ENCODE results near the gene ZFP2.
"Not testable (repeated sequence)": the region's sequence is repeated elsewhere in the genome, so short reads cannot be mapped to it uniquely, and the experiment has no call there.

ZFP2 gene

DNA sequence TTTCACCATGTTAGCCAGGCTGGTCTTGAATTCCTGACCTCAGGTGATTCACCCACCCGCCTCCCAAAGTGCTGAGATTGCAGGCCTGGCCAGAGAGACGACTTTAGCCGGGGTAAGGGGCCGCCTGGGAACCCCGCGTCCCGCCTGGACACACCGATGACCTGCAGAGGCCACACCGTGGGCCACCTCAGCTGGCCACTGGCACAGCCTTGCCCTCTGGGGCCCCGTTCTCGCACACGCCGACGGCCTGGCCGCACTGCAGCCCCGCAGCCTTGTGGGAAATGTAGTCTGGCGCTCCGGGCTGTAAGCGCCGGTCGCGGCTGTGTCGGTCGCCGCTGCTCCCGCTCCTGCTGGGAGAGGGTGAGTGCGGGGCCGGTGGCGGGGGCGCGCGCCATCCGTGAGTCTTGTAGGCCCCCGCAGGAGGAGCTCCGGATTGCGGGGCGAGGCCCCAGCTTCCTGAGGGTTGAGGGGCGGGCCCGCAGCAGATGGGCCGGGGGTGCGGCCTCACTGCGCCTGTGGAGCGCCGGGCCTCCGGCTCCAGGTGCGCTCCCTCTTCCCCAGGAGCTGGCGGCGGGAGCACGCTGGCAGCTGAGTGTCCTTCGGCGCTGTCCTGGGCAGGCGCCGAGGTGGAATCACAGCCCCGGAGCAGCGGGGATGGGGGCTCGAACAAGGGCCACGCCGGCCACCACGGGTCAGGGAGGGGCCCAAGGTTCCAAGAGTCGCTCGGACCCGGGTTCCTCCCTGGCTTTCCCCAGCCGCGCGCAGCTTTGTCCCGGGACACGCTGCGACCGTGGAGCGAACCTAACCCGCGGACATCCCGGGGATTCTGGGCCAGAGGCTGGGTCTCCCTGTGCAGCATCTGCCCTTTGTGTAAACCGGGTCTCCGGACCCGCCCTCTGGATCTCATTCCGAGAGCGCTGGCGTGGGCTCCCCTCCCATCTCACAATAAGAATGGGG, at the start of gene ZFP2:
Gene ZFP2, plus strand, starts transcription at position 299 of the 957 bp plus-strand sequence. CDS start 35,401 bp downstream, outside the sequence.
- DNase-seq = peak; percentile 60

DNA sequence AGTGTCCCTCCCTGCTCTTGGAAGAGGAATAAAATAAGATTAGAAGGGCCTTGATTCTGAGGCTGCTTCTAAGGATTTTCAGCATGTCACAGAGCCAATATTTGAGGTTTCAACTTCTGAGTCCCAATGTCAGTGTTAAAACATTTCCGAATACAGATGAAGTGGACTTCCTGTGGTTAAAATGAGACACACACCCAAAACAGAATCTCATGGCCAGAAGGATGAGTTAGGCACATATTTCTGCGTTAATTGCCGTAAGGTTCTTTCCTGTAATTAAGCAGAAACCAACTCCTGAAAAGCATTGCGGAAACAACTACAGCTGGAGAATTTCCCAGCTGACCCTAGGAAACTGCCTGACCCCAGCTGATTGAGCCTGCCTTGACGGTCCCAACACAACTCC, 46.4 kb upstream of the ZFP2 start:
- DNase-seq = no peak

DNA sequence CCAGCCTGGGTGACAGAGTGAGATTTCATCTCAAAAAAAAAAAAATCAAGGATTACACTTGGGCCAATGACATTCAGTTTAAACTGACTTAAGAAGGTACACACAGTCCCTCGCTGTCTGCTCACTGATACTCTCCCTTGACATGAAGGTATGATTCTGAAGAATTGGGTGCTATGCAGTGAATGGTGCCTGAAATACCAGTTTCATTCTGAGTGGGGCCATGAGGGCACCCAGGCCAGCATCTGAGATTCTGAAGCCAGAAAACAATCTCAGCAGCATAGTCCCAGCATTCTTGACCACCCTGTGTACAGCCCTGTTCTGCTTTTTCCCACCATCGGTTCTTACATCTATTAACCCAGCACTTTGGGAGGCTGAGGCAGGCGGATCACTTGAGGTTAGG, 43.8 kb upstream of the ZFP2 start:
- DNase-seq = no peak

DNA sequence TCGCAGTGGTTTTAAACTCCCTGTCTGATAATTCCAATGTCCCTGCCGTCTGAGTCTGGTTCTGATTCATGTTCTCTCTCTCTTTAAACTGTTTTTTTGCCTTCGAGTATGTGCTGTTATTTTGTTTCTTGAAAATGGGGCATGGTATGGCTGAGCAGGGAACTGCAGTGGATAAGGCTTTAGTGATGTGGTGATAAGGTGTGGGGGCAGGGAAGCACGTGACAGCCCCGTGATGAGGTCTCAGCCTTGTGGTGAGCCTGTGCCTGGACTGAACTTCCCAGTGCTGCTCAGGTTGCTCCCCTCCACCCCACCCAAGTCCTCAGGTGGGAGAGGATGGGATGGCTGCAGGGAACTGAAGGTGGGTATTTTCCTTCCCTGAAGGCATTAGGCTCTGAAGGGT, 41.4 kb upstream of the ZFP2 start:
- no peak for DNase-seq

GRCh38 chr5:178859625-178860521, 35.8 kb upstream of the ZFP2 start, which contains the start of gene ZNF354B:
Gene ZNF354B (plus strand): TSS chr5:178859953. CDS start chr5:178861048, 1,095 bp downstream.
- peak; percentile 88 for DNase-seq

GRCh38 chr5:178860615-178861014, 35.1 kb upstream of the ZFP2 start:
- DNase-seq = not testable (repeated sequence)

- DNase-seq = no peak
Measured at GRCh38 chr5:178861627-178862026, 34.1 kb upstream of the ZFP2 start.

- no peak for DNase-seq
Measured at GRCh38 chr5:178866946-178867345, 28.8 kb upstream of the ZFP2 start.

DNA sequence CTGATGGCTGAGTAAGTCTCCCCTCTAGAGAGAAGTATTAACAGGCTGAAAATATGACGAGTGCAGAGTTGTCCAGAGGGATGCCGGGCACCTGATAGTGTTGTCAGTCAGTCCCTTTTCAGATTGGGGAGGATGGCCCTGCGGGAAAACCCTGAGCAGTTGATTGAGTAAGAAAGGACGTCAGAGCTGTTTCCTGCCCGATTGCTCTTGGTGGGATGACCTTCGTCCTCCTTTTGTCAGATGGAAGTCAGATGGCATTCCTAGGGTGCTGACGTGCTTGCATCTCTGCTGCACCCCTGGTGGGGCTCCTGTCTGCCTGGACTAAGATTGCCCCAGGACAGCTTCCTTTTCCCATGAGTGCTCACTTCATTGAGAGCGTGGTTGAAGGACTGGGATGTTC, 26.1 kb upstream of the ZFP2 start:
- DNase-seq = no peak

DNA sequence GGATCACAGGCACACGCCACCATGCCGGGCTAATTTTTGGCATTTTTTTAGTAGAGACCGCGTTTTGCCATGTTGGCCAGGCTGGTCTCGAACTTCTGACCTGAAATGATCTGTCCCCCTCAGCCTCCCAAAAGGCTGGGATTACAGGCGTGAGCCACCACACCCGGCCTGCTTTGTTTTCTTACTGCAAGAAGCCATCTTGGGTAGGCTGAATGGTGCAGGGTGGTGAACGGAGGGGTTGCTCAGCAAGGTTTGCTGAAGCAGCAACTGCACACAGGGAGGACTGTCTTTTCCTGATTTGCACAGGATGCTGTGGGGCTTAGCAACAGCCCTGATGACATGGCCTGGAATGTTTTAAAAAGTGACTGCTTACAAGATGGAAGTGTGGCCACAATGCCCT, 25.3 kb upstream of the ZFP2 start:
- no peak for DNase-seq

- DNase-seq = no peak
Measured at GRCh38 chr5:178872302-178872701, 23.4 kb upstream of the ZFP2 start.

- not testable (repeated sequence) for DNase-seq
Measured at GRCh38 chr5:178883115-178883694, 12.5 kb upstream of the ZFP2 start.

GRCh38 chr5:178883815-178884430, 11.8 kb upstream of the ZFP2 start:
- no peak for DNase-seq

DNA sequence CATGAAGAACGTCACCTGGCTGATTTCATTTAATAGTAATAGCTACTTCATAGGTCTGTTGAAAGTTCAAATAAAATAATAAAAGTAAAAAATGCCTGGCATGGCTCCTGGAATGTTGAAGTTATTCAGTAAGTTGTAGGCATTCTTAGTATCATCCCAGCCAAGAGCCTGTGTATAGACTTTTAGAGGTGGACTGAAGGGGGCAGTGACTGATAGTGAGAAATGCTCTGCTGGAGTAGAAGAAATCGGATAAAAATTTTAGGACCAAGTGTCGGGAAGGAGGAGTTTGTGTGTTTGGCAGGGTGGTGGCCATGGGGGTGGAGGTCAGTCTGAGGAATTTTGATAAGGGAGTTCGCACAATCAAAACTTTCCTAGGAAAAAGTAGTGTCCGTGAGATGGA, 3.6 kb downstream of the ZFP2 start:
- DNase-seq = no peak

DNA sequence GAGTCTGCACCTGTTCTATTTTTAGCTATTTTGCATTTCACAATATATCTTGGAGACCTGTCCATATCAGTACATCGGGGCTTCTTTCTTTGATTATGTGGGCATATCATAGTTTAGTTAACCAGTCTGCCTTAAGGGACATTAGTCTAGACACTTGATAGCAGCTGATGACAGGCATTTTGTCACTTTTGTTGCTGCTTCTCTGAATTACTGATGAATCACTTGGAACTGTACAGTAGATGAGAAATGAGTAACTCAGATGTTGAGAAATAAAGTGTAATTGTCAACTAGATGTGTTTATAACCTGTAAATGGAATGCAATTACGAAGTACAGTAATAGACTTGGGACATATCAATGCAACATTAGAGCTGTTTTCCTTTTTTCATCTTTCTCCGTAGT, 7.1 kb downstream of the ZFP2 start:
- DNase-seq = no peak

DNA sequence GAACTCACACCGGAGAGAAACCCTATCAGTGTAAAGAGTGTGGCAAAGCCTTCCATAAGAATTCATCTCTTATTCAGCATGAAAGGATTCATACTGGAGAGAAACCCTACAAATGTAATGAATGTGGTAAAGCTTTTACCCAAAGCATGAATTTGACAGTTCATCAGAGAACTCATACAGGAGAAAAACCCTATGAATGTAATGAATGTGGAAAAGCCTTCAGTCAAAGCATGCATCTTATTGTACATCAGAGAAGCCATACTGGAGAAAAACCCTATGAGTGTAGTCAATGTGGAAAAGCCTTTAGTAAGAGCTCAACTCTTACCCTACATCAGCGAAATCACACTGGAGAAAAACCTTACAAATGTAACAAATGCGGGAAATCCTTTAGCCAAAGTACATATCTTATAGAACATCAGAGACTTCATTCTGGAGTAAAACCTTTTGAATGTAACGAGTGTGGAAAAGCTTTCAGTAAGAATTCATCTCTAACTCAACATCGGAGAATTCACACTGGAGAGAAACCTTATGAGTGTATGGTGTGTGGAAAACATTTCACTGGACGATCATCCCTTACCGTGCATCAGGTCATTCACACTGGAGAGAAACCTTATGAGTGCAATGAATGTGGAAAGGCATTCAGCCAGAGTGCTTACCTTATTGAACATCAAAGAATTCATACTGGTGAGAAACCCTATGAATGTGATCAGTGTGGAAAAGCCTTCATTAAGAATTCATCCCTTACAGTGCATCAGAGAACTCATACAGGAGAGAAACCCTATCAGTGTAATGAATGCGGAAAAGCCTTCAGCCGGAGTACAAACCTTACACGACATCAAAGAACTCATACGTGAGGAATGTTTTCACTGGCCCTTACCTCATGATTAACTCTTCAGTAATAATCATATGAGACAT, 36.4 kb downstream of the ZFP2 start:
- no peak for DNase-seq

GRCh38 chr5:178940569-178941360, 45.1 kb downstream of the ZFP2 start, which contains the start of gene ZNF454:
Gene ZNF454 (plus strand): TSS chr5:178941198. CDS start chr5:178942792, 1,594 bp downstream.
- DNase-seq = no peak

- no peak for DNase-seq
Measured at GRCh38 chr5:178941361-178941760, 45.6 kb downstream of the ZFP2 start.

- DNase-seq = no peak
Measured at GRCh38 chr5:178965465-178966055, 69.8 kb downstream of the ZFP2 start.

DNA sequence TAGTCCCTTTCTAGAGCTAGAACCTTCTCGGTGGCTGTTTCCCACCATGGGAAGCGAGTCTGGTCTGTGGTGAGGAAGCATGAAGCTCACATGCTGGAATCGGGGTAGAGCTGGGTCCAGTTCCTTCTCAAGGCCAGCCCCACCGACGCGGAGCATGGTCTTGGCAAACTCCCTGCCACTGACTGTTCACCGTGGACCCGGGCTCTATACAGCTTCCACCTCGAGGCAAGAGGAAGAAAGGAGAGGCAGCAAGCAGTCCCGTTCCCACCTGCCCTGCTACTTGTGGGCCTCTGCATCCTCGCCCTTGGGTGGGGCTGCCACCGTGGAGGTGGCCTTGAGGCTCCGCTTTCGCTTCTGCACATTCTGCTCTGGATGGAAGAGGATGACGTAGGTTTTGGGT, 85.7 kb downstream of the ZFP2 start:
- no peak for DNase-seq
